Progenitor cell of endocrine pancreas (in vitro differentiated cells): Measurements from ENCODE around the gene IRAK2. TPM values are rescaled to one million over a fixed set of nuclear protein-coding genes. Genes with fewer than 3 reads are reported as not detected.
A peak's percentile ranks its signal among the peaks of the same experiment; 100 is the strongest.

ENCODE experiments used
- DNase-seq: peaks from one replicate; pipeline ENCODE4 v3.0.0; 2021; ENCODE audit warnings: low spot score; ENCODE audit not compliant: unreplicated experiment
- H3K27ac Mint-ChIP-seq: 2 replicates; pipeline ENCODE4 v1.8.0; 2021; ENCODE audit warnings: mild to moderate bottlenecking, moderate library complexity, mixed read lengths
- H3K27me3 Mint-ChIP-seq: 2 replicates; pipeline ENCODE4 v1.8.0; 2021; ENCODE audit warnings: mixed read lengths
- H3K36me3 Mint-ChIP-seq: 2 replicates; pipeline ENCODE4 v1.8.0; 2022; ENCODE audit warnings: mixed read lengths; ENCODE audit not compliant: insufficient read depth
- H3K4me1 Mint-ChIP-seq: 2 replicates; pipeline ENCODE4 v1.8.0; 2021; ENCODE audit warnings: low read depth, mixed read lengths
- H3K4me3 Mint-ChIP-seq: 2 replicates; pipeline ENCODE4 v1.8.0; 2021; ENCODE audit warnings: low read depth, mild to moderate bottlenecking, moderate library complexity, mixed read lengths
- H3K9me3 Mint-ChIP-seq: 2 replicates; pipeline ENCODE4 v1.8.0; 2021; ENCODE audit warnings: low read depth, mixed read lengths
- total RNA-seq: library from RNA; stranded (reverse); gene quantifications from 2 replicates; pipeline ENCODE4 v1.2.1, GENCODE V29; 2021
- TF ChIP-seq, protein P1 (sequence below): fragments of 200-600 bp; sonication (generic); IDR thresholded peaks from one replicate; pipeline ENCODE4 v1.5.0; 2021; ENCODE audit warnings: antibody characterized with exemption, mild to moderate bottlenecking; ENCODE audit not compliant: unreplicated experiment

IRAK2 gene
- total RNA-seq, 1 donor from 2014 or later = 0.36 TPM

- H3K9me3 Mint-ChIP-seq = no peaks in the 10 kb centered on the region
- no peaks in the 10 kb centered on the region for H3K27me3 Mint-ChIP-seq
- H3K4me3 Mint-ChIP-seq = no peak overlapping the region
- H3K27ac Mint-ChIP-seq = no peak overlapping the region
- peaks cover 14% of the 10 kb centered on the region for H3K36me3 Mint-ChIP-seq
- H3K4me1 Mint-ChIP-seq = no peaks in the 10 kb centered on the region
- TF ChIP-seq, protein P1, sequence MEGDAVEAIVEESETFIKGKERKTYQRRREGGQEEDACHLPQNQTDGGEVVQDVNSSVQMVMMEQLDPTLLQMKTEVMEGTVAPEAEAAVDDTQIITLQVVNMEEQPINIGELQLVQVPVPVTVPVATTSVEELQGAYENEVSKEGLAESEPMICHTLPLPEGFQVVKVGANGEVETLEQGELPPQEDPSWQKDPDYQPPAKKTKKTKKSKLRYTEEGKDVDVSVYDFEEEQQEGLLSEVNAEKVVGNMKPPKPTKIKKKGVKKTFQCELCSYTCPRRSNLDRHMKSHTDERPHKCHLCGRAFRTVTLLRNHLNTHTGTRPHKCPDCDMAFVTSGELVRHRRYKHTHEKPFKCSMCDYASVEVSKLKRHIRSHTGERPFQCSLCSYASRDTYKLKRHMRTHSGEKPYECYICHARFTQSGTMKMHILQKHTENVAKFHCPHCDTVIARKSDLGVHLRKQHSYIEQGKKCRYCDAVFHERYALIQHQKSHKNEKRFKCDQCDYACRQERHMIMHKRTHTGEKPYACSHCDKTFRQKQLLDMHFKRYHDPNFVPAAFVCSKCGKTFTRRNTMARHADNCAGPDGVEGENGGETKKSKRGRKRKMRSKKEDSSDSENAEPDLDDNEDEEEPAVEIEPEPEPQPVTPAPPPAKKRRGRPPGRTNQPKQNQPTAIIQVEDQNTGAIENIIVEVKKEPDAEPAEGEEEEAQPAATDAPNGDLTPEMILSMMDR = no peak
- DNase-seq = no peak
These were observed 114.9 kb downstream of the IRAK2 start for GRCh38 chr3:10279384-10280176.

DNA sequence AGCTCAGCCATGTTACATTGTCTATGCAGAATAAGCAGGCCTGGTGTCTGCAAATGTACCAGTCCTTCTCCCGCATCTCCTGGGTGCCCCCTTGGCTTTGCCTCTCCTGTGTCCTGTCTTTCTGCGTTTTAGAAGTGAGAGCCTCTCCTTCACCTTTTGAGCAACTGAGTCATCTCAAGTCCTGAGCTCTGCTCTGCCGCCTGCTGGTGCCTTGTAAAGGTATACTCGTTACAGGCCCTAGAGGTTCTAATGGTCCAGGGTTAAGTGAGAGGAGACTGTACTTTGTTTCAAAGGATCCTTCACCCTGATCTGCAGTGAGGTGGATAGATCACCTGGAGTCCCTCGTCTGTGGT is 115.4 kb downstream of the IRAK2 start:
- no peak for DNase-seq
- H3K4me1 Mint-ChIP-seq = peaks cover 4% of the 10 kb centered on the region
- H3K36me3 Mint-ChIP-seq = peaks cover 14% of the 10 kb centered on the region
- no peak overlapping the region for H3K27ac Mint-ChIP-seq
- no peaks in the 10 kb centered on the region for H3K27me3 Mint-ChIP-seq
- TF ChIP-seq, protein P1 = peak; percentile 12
- H3K9me3 Mint-ChIP-seq = no peaks in the 10 kb centered on the region
- no peak overlapping the region for H3K4me3 Mint-ChIP-seq

DNA sequence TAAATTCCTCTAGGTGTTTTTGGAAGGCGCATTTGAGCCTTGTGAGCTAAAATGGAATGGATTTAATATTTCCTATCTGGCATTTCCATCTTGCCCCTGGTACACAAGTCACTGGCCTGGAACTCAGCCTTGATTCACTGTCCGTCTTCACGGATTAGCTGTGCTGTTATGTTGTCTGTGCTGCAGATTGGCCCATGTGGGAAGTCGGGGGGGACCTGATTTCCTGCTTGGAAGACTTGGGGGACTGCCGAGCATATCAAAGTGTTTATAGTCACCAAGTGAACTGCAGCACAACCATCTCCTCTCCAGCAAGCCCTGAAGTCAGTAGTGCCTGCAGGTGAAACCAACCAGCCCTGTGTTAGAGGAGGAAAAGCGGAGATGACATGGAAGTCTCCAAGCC is 115.9 kb downstream of the IRAK2 start:
- H3K4me3 Mint-ChIP-seq = no peak overlapping the region
- no peaks in the 10 kb centered on the region for H3K27me3 Mint-ChIP-seq
- H3K36me3 Mint-ChIP-seq = peaks cover 11% of the 10 kb centered on the region
- no peaks in the 10 kb centered on the region for H3K9me3 Mint-ChIP-seq
- TF ChIP-seq, protein P1 = no peak
- no peak overlapping the region for H3K27ac Mint-ChIP-seq
- H3K4me1 Mint-ChIP-seq = peaks cover 4% of the 10 kb centered on the region
- no peak for DNase-seq

DNA sequence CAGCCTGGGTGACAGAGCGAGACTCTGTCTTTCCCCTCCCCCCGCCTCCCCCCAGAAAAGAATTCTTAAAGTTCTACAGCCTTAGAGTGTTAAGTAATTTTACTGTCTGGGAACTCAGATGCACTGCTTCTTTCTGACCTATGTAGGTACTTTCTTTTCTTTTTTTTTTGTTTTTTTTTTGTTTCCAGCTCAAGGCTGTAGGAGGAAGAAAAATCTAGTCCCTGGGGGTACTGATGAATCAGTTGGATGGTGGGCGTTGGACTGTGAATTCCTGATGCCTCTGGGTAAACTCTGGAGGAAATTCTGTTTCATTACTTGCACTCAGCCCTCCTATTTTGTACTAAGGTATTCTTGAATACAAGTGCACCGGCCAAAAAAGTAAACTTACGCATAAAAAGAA is 117.2 kb downstream of the IRAK2 start:
- no peak overlapping the region for H3K27ac Mint-ChIP-seq
- no peak for DNase-seq
- H3K9me3 Mint-ChIP-seq = no peaks in the 10 kb centered on the region
- TF ChIP-seq, protein P1 = no peak
- no peak overlapping the region for H3K4me3 Mint-ChIP-seq
- peaks cover 8% of the 10 kb centered on the region for H3K36me3 Mint-ChIP-seq
- no peaks in the 10 kb centered on the region for H3K27me3 Mint-ChIP-seq
- H3K4me1 Mint-ChIP-seq = peaks cover 4% of the 10 kb centered on the region

- Mint-ChIP-seq H3K27ac (no peak overlapping the region), H3K4me1 (peaks cover 6% of the 10 kb centered on the region), H3K27me3 (no peaks in the 10 kb centered on the region), H3K36me3 (peaks cover 9% of the 10 kb centered on the region), H3K9me3 (no peaks in the 10 kb centered on the region), H3K4me3 (no peak overlapping the region)
- DNase-seq = no peak
- TF ChIP-seq, protein P1 = no peak
These were observed 118.9 kb downstream of the IRAK2 start for GRCh38 chr3:10283638-10284037.
